HG03457 (cell line): ENCODE measurements around the gene CDX1.

Experiments
- ATAC-seq: cut with Tn5 transposase; IDR thresholded peaks from one replicate; pipeline ENCODE4 v1.9.1; 2021; ENCODE audit warnings: moderate number of reproducible peaks; ENCODE audit not compliant: unreplicated experiment

CDX1 gene

GRCh38 chr5:150181027-150181426, 14.4 kb downstream of the CDX1 start:
- no peak for ATAC-seq

GRCh38 chr5:150181766-150182545, 15.4 kb downstream of the CDX1 start:
- ATAC-seq = no peak

DNA sequence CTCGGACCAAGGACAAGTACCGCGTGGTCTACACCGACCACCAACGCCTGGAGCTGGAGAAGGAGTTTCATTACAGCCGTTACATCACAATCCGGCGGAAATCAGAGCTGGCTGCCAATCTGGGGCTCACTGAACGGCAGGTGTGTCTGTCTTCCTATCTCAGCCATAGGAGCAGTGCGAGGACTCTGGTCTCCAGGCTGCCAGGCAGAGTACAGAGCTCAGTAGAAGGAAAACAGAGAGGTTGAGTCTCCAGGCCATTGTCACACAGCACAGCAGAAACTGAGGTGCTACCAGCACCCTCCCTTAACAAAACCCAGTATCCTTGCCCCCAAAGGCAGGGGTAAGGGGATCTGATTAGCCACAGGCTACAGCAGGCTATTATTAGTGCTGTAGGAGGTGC, 16.2 kb downstream of the CDX1 start:
- no peak for ATAC-seq

GRCh38 chr5:150183436-150183835, 16.9 kb downstream of the CDX1 start:
- no peak for ATAC-seq

DNA sequence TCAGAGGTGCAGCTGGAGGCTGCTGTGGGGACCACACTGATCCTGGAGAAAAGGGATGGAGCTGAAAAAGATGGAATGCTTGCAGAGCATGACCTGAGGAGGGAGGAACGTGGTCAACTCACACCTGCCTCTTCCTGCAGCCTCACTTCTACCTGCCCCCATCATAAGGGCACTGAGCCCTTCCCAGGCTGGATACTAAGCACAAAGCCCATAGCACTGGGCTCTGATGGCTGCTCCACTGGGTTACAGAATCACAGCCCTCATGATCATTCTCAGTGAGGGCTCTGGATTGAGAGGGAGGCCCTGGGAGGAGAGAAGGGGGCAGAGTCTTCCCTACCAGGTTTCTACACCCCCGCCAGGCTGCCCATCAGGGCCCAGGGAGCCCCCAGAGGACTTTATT, 17.4 kb downstream of the CDX1 start:
- no peak for ATAC-seq

GRCh38 chr5:150184990-150185912, 18.7 kb downstream of the CDX1 start:
- no peak for ATAC-seq

GRCh38 chr5:150186137-150186536, 19.6 kb downstream of the CDX1 start:
- no peak for ATAC-seq

- no peak for ATAC-seq
Observed at GRCh38 chr5:150186897-150187296, 20.3 kb downstream of the CDX1 start.

- ATAC-seq = no peak
Observed at GRCh38 chr5:150188146-150188842, 21.7 kb downstream of the CDX1 start.

DNA sequence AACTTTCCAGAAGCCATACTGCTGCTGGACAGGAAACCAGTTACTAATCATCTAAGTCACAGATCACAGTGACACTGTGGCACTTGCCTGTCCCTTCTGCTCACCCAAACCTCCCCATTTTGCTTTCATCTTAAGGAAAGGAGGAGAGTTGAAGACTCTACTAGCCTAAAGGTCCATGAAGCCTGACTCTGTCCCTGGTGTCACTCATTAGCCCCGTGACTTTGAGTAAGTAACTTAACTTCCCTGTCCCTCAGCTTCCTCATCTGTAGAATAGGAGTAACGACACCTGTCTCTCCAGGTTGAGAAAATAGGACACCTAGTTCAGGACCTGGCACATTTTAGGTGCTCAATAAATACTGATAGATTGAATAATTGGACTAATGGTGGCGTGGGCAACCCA, 22.7 kb downstream of the CDX1 start:
- ATAC-seq = no peak

- no peak for ATAC-seq
Observed at GRCh38 chr5:150189728-150190502, 23.3 kb downstream of the CDX1 start, which contains the start of gene SLC6A7. TSS of gene SLC6A7 (plus strand) at chr5:150190062. CDS start at chr5:150190328, 266 bp downstream.

DNA sequence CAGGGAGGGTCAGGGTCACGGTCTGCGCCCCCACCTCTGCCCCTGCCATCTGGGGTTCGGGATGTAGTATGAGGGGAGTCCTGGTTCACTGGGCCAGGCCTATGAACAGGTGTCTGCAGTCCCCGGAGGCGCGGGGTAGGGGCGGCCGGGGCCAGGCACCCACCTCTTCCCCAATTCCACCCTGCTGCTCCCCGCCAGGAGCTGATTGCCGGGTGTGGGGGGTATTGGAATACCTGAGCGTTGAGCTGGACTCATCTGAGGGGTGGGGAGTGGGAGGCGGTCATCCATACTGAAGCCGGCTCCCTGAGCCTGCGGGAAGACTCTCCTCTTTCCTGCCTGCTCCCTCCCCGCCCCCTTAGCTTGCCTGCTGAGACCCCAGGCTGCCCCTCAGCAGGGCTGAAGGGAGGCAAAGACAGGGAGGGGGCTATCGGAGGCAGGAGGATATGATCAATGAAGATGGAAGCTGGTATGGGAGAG, 24.0 kb downstream of the CDX1 start:
- ATAC-seq = no peak

DNA sequence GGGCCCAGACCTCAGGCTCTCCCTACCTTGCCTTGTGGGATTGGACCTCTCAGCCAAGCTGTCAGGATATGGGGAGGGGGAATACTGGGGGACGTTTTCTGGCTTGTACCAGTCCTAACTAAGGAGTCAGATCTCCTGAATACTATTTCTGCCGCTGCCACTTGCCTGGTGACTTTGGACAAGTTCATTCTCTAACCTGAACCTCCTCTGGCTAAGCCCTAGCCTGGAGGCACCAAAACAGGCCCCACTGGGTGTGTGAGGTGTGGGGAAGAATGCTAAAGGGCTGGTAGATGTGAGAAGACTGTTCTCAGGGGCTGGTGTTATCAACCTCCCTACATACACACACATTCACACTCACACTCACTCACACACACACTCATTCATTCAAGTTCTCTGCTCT, 24.4 kb downstream of the CDX1 start:
- ATAC-seq = no peak

- ATAC-seq = no peak
Observed at GRCh38 chr5:150192462-150192861, 25.9 kb downstream of the CDX1 start.

GRCh38 chr5:150195736-150196485, 29.3 kb downstream of the CDX1 start:
- ATAC-seq = no peak

DNA sequence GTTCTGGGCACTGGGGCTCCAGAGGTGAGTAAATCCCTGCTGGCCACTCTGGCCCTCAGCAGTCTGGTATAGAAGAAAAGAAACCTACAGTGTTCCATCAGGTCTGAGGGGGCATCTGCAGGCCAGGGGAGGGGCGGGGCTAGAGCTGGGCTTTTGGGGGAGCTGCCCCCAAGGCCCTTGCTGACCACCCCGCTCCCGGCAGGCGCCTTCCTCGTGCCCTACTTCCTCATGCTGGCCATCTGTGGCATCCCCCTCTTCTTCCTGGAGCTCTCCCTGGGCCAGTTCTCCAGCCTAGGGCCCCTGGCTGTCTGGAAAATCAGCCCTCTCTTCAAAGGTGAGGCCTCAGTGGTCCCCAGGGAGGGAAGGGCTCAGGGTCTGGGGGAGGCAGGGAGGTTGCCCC, 29.9 kb downstream of the CDX1 start:
- no peak for ATAC-seq

- ATAC-seq = no peak
Observed at GRCh38 chr5:150196986-150197385, 30.4 kb downstream of the CDX1 start.

- no peak for ATAC-seq
Observed at GRCh38 chr5:150197476-150197875, 30.9 kb downstream of the CDX1 start.

GRCh38 chr5:150202501-150202900, 35.9 kb downstream of the CDX1 start:
- ATAC-seq = no peak
